Fibroblast of pulmonary artery (primary cell): Measurements from ENCODE around the gene NFIA.

Experiments
- DNase-seq: peaks from one replicate; pipeline ENCODE4 v3.0.0-alpha.2; 2010; ENCODE audit warnings: low read depth
- H3K4me3 ChIP-seq: replicated peaks from 2 replicates; pipeline ENCODE4 v1.5.1; 2011; ENCODE audit warnings: low read depth, mild to moderate bottlenecking, control low read depth, low read length, moderate library complexity
- TF ChIP-seq, protein P1 (sequence below): IDR thresholded peaks from 2 replicates; pipeline ENCODE4 v1.5.1; 2011; ENCODE audit warnings: mild to moderate bottlenecking, control low read depth, low read length, inconsistent platforms; ENCODE audit errors: missing control alignments

The NFIA gene

GRCh38 chr1:61174060-61174795, 91.9 kb downstream of the NFIA start:
- TF ChIP-seq, protein P1, sequence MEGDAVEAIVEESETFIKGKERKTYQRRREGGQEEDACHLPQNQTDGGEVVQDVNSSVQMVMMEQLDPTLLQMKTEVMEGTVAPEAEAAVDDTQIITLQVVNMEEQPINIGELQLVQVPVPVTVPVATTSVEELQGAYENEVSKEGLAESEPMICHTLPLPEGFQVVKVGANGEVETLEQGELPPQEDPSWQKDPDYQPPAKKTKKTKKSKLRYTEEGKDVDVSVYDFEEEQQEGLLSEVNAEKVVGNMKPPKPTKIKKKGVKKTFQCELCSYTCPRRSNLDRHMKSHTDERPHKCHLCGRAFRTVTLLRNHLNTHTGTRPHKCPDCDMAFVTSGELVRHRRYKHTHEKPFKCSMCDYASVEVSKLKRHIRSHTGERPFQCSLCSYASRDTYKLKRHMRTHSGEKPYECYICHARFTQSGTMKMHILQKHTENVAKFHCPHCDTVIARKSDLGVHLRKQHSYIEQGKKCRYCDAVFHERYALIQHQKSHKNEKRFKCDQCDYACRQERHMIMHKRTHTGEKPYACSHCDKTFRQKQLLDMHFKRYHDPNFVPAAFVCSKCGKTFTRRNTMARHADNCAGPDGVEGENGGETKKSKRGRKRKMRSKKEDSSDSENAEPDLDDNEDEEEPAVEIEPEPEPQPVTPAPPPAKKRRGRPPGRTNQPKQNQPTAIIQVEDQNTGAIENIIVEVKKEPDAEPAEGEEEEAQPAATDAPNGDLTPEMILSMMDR, result no peak
- no peak for DNase-seq
- no peak overlapping the region for H3K4me3 ChIP-seq

DNA sequence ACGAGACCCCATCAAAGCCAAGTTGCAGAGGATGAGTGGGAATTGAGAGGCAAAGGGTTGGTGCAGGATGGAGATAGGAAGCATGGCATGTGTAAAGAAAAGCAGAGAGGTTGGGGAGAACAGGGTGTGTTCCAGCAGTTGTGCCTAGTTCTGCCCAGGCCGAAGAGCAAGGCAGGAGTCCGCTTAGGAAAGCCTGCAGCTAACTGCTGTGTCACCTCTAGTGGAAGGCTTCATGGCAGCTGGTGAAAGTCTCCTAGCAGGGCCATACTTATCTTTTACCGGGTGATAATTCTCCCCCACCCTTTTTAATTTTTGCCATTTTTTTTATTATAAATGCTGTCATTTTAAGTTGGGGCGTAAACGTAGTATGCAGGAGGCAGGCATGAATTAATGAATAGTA, 93.6 kb downstream of the NFIA start:
- TF ChIP-seq, protein P1, result no peak
- H3K4me3 ChIP-seq, result no peak overlapping the region
- DNase-seq, result no peak

DNA sequence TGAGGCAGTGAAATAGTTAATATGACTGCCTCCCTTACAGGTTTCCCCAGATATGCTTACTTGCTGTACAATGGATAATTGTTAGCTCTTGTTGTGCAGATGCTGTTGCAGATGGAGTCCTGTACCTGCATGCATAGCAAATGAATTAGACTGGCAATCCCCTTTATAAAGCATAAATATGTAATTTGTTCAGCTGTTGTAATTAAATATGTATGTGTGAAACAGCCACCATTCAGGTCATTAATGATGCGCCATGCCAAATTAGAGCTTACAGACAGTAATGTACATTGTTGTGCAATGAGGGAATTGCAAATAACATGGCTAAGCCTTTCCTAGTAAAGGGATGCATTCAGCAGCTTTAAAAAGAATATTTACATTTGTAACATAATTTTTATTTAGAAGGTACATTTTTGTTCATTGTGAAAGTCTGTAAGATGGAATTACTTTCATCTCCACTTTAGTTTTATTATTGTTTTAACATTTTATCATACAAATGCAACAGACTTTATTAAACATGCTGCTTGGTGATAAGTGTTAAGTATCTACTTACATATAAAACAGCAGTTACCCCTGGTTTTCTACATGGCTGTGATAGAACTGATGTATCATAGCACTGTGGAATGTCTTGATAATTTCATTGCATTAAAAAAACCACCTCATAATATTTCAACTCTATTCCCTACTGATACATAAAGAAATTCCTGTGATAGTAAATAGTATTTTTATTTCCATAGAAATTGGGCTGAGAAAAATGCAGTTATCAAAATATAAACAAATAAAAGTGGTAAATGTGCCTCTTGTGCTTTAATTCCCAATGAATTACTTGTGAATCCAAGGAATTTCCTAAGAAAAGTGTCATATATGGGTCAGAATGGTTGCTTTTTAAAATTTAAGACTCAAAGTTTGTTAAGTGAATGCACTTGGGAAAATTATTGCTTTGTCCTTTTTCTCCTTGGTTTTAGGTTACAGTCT, 99.0 kb downstream of the NFIA start:
- no peak overlapping the region for H3K4me3 ChIP-seq
- TF ChIP-seq, protein P1, result no peak
- no peak for DNase-seq

DNA sequence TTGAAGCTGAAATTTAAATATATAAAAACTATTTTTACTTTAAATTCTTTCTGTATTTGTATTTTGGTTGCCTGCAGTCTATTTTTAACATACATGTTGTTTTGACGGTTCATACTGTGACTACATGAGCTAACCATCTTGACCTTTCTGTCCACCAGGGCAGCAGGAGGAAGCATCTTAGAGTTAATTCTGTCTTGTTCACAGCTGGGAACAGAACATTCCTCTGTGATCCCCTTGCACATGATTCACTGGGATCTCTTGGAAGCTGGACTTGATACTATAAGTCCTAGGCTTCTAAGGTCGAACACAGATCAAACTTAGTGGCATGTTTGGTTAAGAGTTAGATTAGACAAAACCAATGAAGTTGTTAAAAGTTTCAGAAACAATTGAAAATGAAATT, 99.7 kb downstream of the NFIA start:
- TF ChIP-seq, protein P1, result no peak
- peak; percentile 68 for DNase-seq
- no peak overlapping the region for H3K4me3 ChIP-seq

GRCh38 chr1:61182480-61182879, 100.1 kb downstream of the NFIA start:
- no peak overlapping the region for H3K4me3 ChIP-seq
- no peak for DNase-seq
- TF ChIP-seq, protein P1, result no peak

- TF ChIP-seq, protein P1, result no peak
- H3K4me3 ChIP-seq, result peak overlapping the region; percentile 9
- DNase-seq, result peak; percentile 65
Measured at GRCh38 chr1:61183471-61184039, 101.2 kb downstream of the NFIA start.
